ENCODE data around the gene CCM2. TPM values are rescaled to one million over a fixed set of nuclear protein-coding genes. Genes with fewer than 3 reads are reported as not detected.

CCM2 gene
- total and polyA plus RNA-seq, 10 donors: 67.8 to 108 (median 83.8) TPM

- DNase-seq: no peak
Measured at GRCh38 chr7:45101748-45102147, 101.7 kb downstream of the CCM2 start.

GRCh38 chr7:45102785-45103712, 103.0 kb downstream of the CCM2 start:
- DNase-seq: no peak
- Histone ChIP-seq H3K4me3 (no peak overlapping the region), H3K36me3 (peaks cover 27 to 100% (median 96%) of the 10 kb centered on the region in 6 donors), H3K9me3 (no peaks in the 10 kb centered on the region), H3K27me3 (replicated peaks in 1 of 7) (no peaks in the 10 kb centered on the region), H3K4me1 (peaks cover 10 to 34% (median 18%) of the 10 kb centered on the region in 6 donors), H3K27ac (no peak overlapping the region)
- TF ChIP-seq CTCF (IDR thresholded peaks at IDR 0.05 in 8 of 11, conservative IDR thresholded peaks at IDR 0.05 in 3 of 11): no peak
- TF ChIP-seq POLR2AphosphoS5 (IDR thresholded peaks at IDR 0.05): no peak
- no peak for TF ChIP-seq POLR2A (IDR thresholded peaks at IDR 0.05)
- WGBS, 5 donors: 87 to 96% (median 90%) methylated on average over 10 to 14 of the region's 14 CpGs
- intact Hi-C loops (cut with DNase I; ENCODE audit: low total_unique reads): no loop called here

More at GRCh38 chr7:45101748-45102147, 101.7 kb downstream of the CCM2 start:
- H3K27ac ChIP-seq: no peak overlapping the region
- peak in 1 of 3 donors; percentile 24 for TF ChIP-seq POLR2AphosphoS5 (IDR thresholded peaks at IDR 0.05)
- TF ChIP-seq POLR2A (IDR thresholded peaks at IDR 0.05): no peak
- H3K36me3 ChIP-seq: peaks cover 27 to 94% (median 86%) of the 10 kb centered on the region in 6 donors
- 90 to 96% (median 94%) methylated on average over 5 to 12 of the region's 12 CpGs for WGBS, 5 donors
- no peak overlapping the region for H3K4me3 ChIP-seq
- no peaks in the 10 kb centered on the region for H3K27me3 ChIP-seq (replicated peaks in 1 of 7)
- H3K9me3 ChIP-seq: no peaks in the 10 kb centered on the region
- H3K4me1 ChIP-seq: peaks cover 0 to 21% (median 6%) of the 10 kb centered on the region in 6 donors
- intact Hi-C loops (cut with DNase I; ENCODE audit: low total_unique reads): no loop called here

GRCh38 chr7:45103958-45104843, 104.2 kb downstream of the CCM2 start:
- WGBS, 5 donors: 88 to 97% (median 94%) methylated on average over 5 to 17 of the region's 17 CpGs
- TF ChIP-seq POLR2A (IDR thresholded peaks at IDR 0.05): no peak
- TF ChIP-seq CTCF (IDR thresholded peaks at IDR 0.05 in 8 of 11, conservative IDR thresholded peaks at IDR 0.05 in 3 of 11): no peak
- TF ChIP-seq POLR2AphosphoS5 (IDR thresholded peaks at IDR 0.05): peak in 1 of 3 donors; percentile 17
- no peak overlapping the region for H3K27ac ChIP-seq
- H3K36me3 ChIP-seq: peaks cover 32 to 100% (median 99%) of the 10 kb centered on the region in 6 donors
- no peak overlapping the region for H3K4me3 ChIP-seq
- intact Hi-C loops (cut with DNase I; ENCODE audit: low total_unique reads): no loop called here
- peaks cover 18 to 46% (median 30%) of the 10 kb centered on the region in 6 donors for H3K4me1 ChIP-seq
- DNase-seq: no peak
- no peaks in the 10 kb centered on the region for H3K27me3 ChIP-seq (replicated peaks in 1 of 7)
- H3K9me3 ChIP-seq: no peaks in the 10 kb centered on the region

- DNase-seq: no peak
- 94 to 98% (median 97%) methylated on average over 9 to 12 of the region's 12 CpGs for WGBS, 5 donors
- intact Hi-C loops (cut with DNase I; ENCODE audit: low total_unique reads): no loop called here
- TF ChIP-seq CTCF (IDR thresholded peaks at IDR 0.05 in 8 of 11, conservative IDR thresholded peaks at IDR 0.05 in 3 of 11) (no peak), POLR2A (IDR thresholded peaks at IDR 0.05) (no peak), POLR2AphosphoS5 (IDR thresholded peaks at IDR 0.05) (no peak)
- Histone ChIP-seq H3K4me3 (no peak overlapping the region), H3K27me3 (replicated peaks in 1 of 7) (no peaks in the 10 kb centered on the region), H3K9me3 (no peaks in the 10 kb centered on the region), H3K4me1 (peaks cover 19 to 54% (median 37%) of the 10 kb centered on the region in 6 donors), H3K36me3 (peaks cover 32 to 97% (median 92%) of the 10 kb centered on the region in 6 donors), H3K27ac (no peak overlapping the region)
Measured at GRCh38 chr7:45104844-45105587, 105.0 kb downstream of the CCM2 start.
